K562 (cell line): Measurements from ENCODE around the gene DIPK1B. TPM values are rescaled to one million over a fixed set of nuclear protein-coding genes. Genes with fewer than 3 reads are reported as not detected.
A peak's percentile ranks its signal among the peaks of the same experiment; 100 is the strongest.

ENCODE experiments used
- CEBPG ChIP-seq, 3 experiments: fragments of 200-800 bp in 1 of 3; sonication (Bioruptor generic) in 1 of 3; sonication (generic) in 1 of 3; formaldehyde crosslinking in 1 of 3; IDR thresholded peaks in 2 of 3; conservative IDR thresholded peaks in 1 of 3; 2 replicates each; pipeline versions ENCODE4 v1.6.1 to v1.8.0; 2016 to 2022; ENCODE audit warnings: missing compliant biosample characterization in 2 of 3, missing genetic modification characterization in 2 of 3, mild to moderate bottlenecking in 1 of 3, missing genetic modification reagents in 1 of 3
- CHD1 ChIP-seq: fragments of 200-600 bp; sonication (generic); IDR thresholded peaks from one replicate; pipeline ENCODE4 v1.6.1; 2012; ENCODE audit warnings: mild to moderate bottlenecking, moderate library complexity, low read length, inconsistent platforms
- FUS ChIP-seq: fragments of 200-400 bp; formaldehyde crosslinking; optimal IDR thresholded peaks from 2 replicates; pipeline ENCODE3; 2017; ENCODE audit warnings: low read depth, low read length
- HCFC1 ChIP-seq: IDR thresholded peaks from 2 replicates; pipeline ENCODE4 v1.6.1; 2012; ENCODE audit warnings: low read depth, low read length, improper control_type of control experiment
- MAFF ChIP-seq: IDR thresholded peaks from 2 replicates; pipeline ENCODE4 v1.6.1; 2012; ENCODE audit warnings: low read length, improper control_type of control experiment
- MBD1 ChIP-seq: fragments of 250-450 bp; sonication (Bioruptor Pico); IDR thresholded peaks from 2 replicates; pipeline ENCODE4 v1.8.0; 2022; ENCODE audit warnings: inconsistent platforms
- MIER1 ChIP-seq: fragments of 450-650 bp; IDR thresholded peaks from 2 replicates; pipeline ENCODE4 v1.6.1; 2016; ENCODE audit warnings: antibody characterized with exemption, mild to moderate bottlenecking, low read depth
- POLR2G ChIP-seq: fragments of 200-400 bp; formaldehyde crosslinking; IDR thresholded peaks from 2 replicates; pipeline ENCODE4 v1.6.1; 2017; ENCODE audit warnings: low read depth, mild to moderate bottlenecking, antibody characterized with exemption, low read length, moderate library complexity
- PTBP1 ChIP-seq: fragments of 200-400 bp; formaldehyde crosslinking; IDR thresholded peaks from 2 replicates; pipeline ENCODE4 v1.6.1; 2017; ENCODE audit warnings: low read depth, low read length
- RHOXF2B ChIP-seq: fragments of 250-450 bp; sonication (Bioruptor Pico); conservative IDR thresholded peaks from 2 replicates; pipeline ENCODE4 v1.5.1; 2021
- SMARCB1 ChIP-seq: IDR thresholded peaks from 2 replicates; pipeline ENCODE4 v1.6.1; 2011; ENCODE audit warnings: improper control_type of control experiment, low read depth; ENCODE audit not compliant: insufficient read length
- TCF7 ChIP-seq: sonication (generic); IDR thresholded peaks from 2 replicates; pipeline ENCODE4 v1.6.1; 2016; ENCODE audit warnings: antibody characterized with exemption, borderline replicate concordance
- TFAM ChIP-seq: fragments of 250-450 bp; sonication (Bioruptor Pico); conservative IDR thresholded peaks from 2 replicates; pipeline ENCODE4 v1.5.0; 2021; ENCODE audit warnings: mild to moderate bottlenecking, moderate library complexity
- U2AF1 ChIP-seq: fragments of 200-400 bp; formaldehyde crosslinking; optimal IDR thresholded peaks from 2 replicates; pipeline ENCODE3; 2017; ENCODE audit warnings: mild to moderate bottlenecking, low read depth, low read length, moderate library complexity
- U2AF2 ChIP-seq: fragments of 200-400 bp; formaldehyde crosslinking; optimal IDR thresholded peaks from 2 replicates; pipeline ENCODE3; 2017; ENCODE audit warnings: low read depth, mild to moderate bottlenecking, low read length
- ZFP36 ChIP-seq: fragments of 150-350 bp; IDR thresholded peaks from 2 replicates; pipeline ENCODE4 v1.6.1; 2018; ENCODE audit warnings: low read length, low read depth; ENCODE audit not compliant: partially characterized antibody
- polyA plus RNA-seq, 8 experiments: library from polyadenylated mRNA; depleted of rRNA in 4 of 8; stranded (reverse) in 5 of 8; unstranded in 3 of 8; fragments of >200 nt; fragmentation: Nextera tagmentation in 2 of 8; fragmentation: Illumina TruSeq in 1 of 8; extraction: Ambion mirVana in 2 of 8; extraction: Trizol in 1 of 8; gene quantifications; 2 replicates each; pipeline versions ENCODE4 v1.2.1 to v1.2.3, GENCODE V29; 2011 to 2014; ENCODE audit warnings: inconsistent platforms in 1 of 8, missing spikeins in 1 of 8
- total RNA-seq, 7 experiments: library from RNA; depleted of rRNA in 6 of 7; stranded (reverse); fragments of >200 nt in 6 of 7; fragmentation: Illumina TruSeq in 2 of 7; extraction: Trizol in 2 of 7; gene quantifications; 2 replicates each; pipeline versions ENCODE4 v1.2.1 to v1.2.3, GENCODE V29; 2011 to 2021; ENCODE audit warnings: low replicate concordance in 1 of 7
- TF ChIP-seq, protein P1 (sequence below): fragments of 250-450 bp; sonication (Bioruptor Pico); IDR thresholded peaks from 2 replicates; pipeline ENCODE4 v1.5.0; 2020; ENCODE audit warnings: mild to moderate bottlenecking
- TF ChIP-seq, protein P2 (sequence below), 3 experiments: fragments of 200-800 bp in 1 of 3; fragments of 250-450 bp in 1 of 3; fragments of 450-650 bp in 1 of 3; sonication (Bioruptor Pico) in 1 of 3; sonication (Bioruptor generic) in 1 of 3; formaldehyde crosslinking in 1 of 3; IDR thresholded peaks; 2 replicates each; pipeline versions ENCODE4 v1.6.1 to v1.8.0; 2016 to 2022; ENCODE audit warnings: mild to moderate bottlenecking in 2 of 3, missing genetic modification characterization in 2 of 3, missing compliant biosample characterization in 1 of 3, moderate library complexity in 1 of 3
- TF ChIP-seq, protein P3 (sequence below): fragments of 450-650 bp; IDR thresholded peaks from 2 replicates; pipeline ENCODE4 v1.6.1; 2016; ENCODE audit warnings: missing biosample characterization, missing genetic modification characterization

Gene DIPK1B
- total and polyA plus RNA-seq, 9 of the 15 experiments (the other 6 are each of a cell fraction or from before 2014, with no cell fraction given) = 0.08 to 22.3 (median 5.9) TPM

DNA sequence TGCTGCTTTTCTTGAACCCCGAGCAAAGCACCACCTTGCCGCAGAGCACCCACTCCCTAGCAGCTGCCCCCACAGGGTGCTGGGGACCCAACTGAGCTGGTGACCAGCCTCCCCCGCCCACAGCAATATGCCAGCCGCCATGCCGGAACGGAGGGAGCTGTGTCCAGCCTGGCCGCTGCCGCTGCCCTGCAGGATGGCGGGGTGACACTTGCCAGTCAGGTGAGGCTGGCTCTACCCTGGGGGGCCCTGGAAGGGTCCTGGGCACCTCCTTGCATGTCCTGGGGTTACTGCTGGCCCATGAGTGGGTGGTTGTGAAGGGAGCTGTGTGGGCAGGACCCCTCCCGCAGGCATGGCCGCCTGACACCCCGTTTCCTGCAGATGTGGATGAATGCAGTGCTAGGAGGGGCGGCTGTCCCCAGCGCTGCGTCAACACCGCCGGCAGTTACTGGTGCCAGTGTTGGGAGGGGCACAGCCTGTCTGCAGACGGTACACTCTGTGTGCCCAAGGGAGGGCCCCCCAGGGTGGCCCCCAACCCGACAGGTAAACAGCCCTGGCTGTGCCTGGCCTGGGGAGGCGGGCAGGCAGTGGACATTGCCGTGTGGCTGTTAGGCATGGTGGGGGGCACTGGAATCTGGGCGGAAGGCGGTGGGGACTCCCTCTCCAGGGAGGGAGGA is 42.4 kb upstream of the DIPK1B start (continued):
- TF ChIP-seq MBD1 (CRISPR knock-in tag) (no peak), CHD1 (no peak), U2AF2 (no peak), TFAM (no peak), RHOXF2B (CRISPR knock-in tag) (no peak), ZFP36 (no peak), POLR2G (peak; percentile 87), FUS (peak; percentile 30), U2AF1 (no peak), PTBP1 (peak; percentile 59; the same call in 1 of the 2 replicates), TCF7 (no peak), CEBPG (CRISPR knock-in tag; IDR thresholded peaks at IDR 0.05) (no peak), CEBPG (tag; conservative IDR thresholded peaks at IDR 0.05 in 1 of 2, IDR thresholded peaks at IDR 0.05 in 1 of 2) (no peak), MIER1 (no peak), HCFC1 (no peak), SMARCB1 (no peak), MAFF (no peak)
- TF ChIP-seq, protein P1, sequence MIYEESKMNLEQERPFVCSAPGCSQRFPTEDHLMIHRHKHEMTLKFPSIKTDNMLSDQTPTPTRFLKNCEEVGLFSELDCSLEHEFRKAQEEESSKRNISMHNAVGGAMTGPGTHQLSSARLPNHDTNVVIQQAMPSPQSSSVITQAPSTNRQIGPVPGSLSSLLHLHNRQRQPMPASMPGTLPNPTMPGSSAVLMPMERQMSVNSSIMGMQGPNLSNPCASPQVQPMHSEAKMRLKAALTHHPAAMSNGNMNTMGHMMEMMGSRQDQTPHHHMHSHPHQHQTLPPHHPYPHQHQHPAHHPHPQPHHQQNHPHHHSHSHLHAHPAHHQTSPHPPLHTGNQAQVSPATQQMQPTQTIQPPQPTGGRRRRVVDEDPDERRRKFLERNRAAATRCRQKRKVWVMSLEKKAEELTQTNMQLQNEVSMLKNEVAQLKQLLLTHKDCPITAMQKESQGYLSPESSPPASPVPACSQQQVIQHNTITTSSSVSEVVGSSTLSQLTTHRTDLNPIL (CRISPR knock-in tag) = no peak
- TF ChIP-seq, protein P2, sequence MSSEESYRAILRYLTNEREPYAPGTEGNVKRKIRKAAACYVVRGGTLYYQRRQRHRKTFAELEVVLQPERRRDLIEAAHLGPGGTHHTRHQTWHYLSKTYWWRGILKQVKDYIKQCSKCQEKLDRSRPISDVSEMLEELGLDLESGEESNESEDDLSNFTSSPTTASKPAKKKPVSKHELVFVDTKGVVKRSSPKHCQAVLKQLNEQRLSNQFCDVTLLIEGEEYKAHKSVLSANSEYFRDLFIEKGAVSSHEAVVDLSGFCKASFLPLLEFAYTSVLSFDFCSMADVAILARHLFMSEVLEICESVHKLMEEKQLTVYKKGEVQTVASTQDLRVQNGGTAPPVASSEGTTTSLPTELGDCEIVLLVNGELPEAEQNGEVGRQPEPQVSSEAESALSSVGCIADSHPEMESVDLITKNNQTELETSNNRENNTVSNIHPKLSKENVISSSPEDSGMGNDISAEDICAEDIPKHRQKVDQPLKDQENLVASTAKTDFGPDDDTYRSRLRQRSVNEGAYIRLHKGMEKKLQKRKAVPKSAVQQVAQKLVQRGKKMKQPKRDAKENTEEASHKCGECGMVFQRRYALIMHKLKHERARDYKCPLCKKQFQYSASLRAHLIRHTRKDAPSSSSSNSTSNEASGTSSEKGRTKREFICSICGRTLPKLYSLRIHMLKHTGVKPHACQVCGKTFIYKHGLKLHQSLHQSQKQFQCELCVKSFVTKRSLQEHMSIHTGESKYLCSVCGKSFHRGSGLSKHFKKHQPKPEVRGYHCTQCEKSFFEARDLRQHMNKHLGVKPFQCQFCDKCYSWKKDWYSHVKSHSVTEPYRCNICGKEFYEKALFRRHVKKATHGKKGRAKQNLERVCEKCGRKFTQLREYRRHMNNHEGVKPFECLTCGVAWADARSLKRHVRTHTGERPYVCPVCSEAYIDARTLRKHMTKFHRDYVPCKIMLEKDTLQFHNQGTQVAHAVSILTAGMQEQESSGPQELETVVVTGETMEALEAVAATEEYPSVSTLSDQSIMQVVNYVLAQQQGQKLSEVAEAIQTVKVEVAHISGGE (CRISPR knock-in tag; IDR thresholded peaks at IDR 0.05) = no peak
- TF ChIP-seq, protein P3, sequence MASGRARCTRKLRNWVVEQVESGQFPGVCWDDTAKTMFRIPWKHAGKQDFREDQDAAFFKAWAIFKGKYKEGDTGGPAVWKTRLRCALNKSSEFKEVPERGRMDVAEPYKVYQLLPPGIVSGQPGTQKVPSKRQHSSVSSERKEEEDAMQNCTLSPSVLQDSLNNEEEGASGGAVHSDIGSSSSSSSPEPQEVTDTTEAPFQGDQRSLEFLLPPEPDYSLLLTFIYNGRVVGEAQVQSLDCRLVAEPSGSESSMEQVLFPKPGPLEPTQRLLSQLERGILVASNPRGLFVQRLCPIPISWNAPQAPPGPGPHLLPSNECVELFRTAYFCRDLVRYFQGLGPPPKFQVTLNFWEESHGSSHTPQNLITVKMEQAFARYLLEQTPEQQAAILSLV (tag) = no peak
